Keratinocyte (primary cell): ENCODE data around the gene MZT2A. TPM values are rescaled to one million over a fixed set of nuclear protein-coding genes. Genes with fewer than 3 reads are reported as not detected.
"Not testable (repeated sequence)": the region's sequence is repeated elsewhere in the genome, so short reads cannot be mapped to it uniquely, and the experiment has no call there.

Experiments
- DNase-seq: peaks from one replicate; pipeline ENCODE4 v3.0.0-alpha.2; 2011; ENCODE audit warnings: low read depth, missing footprints, low spot score
- FAIRE-seq: peaks from 2 replicates; lab custom pipeline; 2011; peaks lifted over from hg19 to GRCh38; lab: Jason Lieb, UNC
- H2AFZ ChIP-seq: 2 replicates; pipeline ENCODE4 v1.6.0; 2012; ENCODE audit warnings: low read length, control low read depth, inconsistent platforms; ENCODE audit not compliant: control insufficient read depth
- H3K27ac ChIP-seq: 2 replicates; pipeline ENCODE4 v1.5.1; 2011; ENCODE audit warnings: low read length; ENCODE audit not compliant: control insufficient read depth, insufficient read depth
- H3K27me3 ChIP-seq: 3 replicates; pipeline ENCODE4 v1.6.0; 2011; ENCODE audit warnings: low read length; ENCODE audit not compliant: control insufficient read depth, insufficient read depth; ENCODE audit errors: extremely low read depth
- H3K36me3 ChIP-seq, 2 experiments: 2 replicates in 1 of 2; 3 replicates in 1 of 2; pipeline ENCODE4 v1.5.1; 2011; ENCODE audit warnings: low read length in 2 of 2, mild to moderate bottlenecking in 1 of 2; ENCODE audit not compliant: control insufficient read depth in 2 of 2, insufficient read depth in 2 of 2; ENCODE audit errors: extremely low read depth in 1 of 2
- H3K4me1 ChIP-seq: 3 replicates; pipeline ENCODE4 v1.5.1; 2011; ENCODE audit warnings: low read length; ENCODE audit not compliant: control insufficient read depth, insufficient read depth; ENCODE audit errors: extremely low read depth
- H3K4me2 ChIP-seq: 3 replicates; pipeline ENCODE4 v1.6.0; 2011; ENCODE audit warnings: low read depth, low read length; ENCODE audit not compliant: control insufficient read depth, insufficient read depth; ENCODE audit errors: extremely low read depth
- H3K4me3 ChIP-seq, 3 experiments: fragments of 200-600 bp in 1 of 3; sonication (generic) in 1 of 3; 2 replicates in 2 of 3; 3 replicates in 1 of 3; pipeline ENCODE4 v1.5.1; 2011 to 2016; ENCODE audit warnings: low read length in 3 of 3, mild to moderate bottlenecking in 3 of 3, control low read depth in 2 of 3, inconsistent platforms in 1 of 3, low read depth in 1 of 3, mixed read lengths in 1 of 3, mixed run types in 1 of 3, moderate library complexity in 1 of 3; ENCODE audit not compliant: control insufficient read depth in 2 of 3, insufficient read depth in 2 of 3; ENCODE audit errors: extremely low read depth in 1 of 3
- H3K79me2 ChIP-seq: 2 replicates; pipeline ENCODE4 v1.6.0; 2012; ENCODE audit warnings: low read length; ENCODE audit not compliant: control insufficient read depth, insufficient read depth
- H3K9ac ChIP-seq: 3 replicates; pipeline ENCODE4 v1.6.0; 2011; ENCODE audit warnings: low read length; ENCODE audit not compliant: control insufficient read depth, insufficient read depth; ENCODE audit errors: extremely low read depth
- H3K9me1 ChIP-seq: 3 replicates; pipeline ENCODE4 v1.6.0; 2011; ENCODE audit warnings: low read length; ENCODE audit not compliant: control insufficient read depth, insufficient read depth; ENCODE audit errors: extremely low read depth
- H3K9me3 ChIP-seq: 2 replicates; pipeline ENCODE4 v1.5.1; 2012; ENCODE audit warnings: low read depth, low read length; ENCODE audit not compliant: control insufficient read depth
- H4K20me1 ChIP-seq: 3 replicates; pipeline ENCODE4 v1.6.0; 2011; ENCODE audit warnings: low read length; ENCODE audit not compliant: control insufficient read depth, insufficient read depth; ENCODE audit errors: extremely low read depth
- EZH2 ChIP-seq: IDR thresholded peaks from one replicate; pipeline ENCODE4 v1.6.1; 2012; ENCODE audit warnings: inconsistent platforms, mild to moderate bottlenecking, low read length, moderate library complexity
- dilution Hi-C: fragments of 300-500 bp; cut with MboI; formaldehyde crosslinking; loops from one replicate; pipeline ENCODE4 v1.7.0; 2020; ENCODE audit warnings: low sequenced_read_pairs; ENCODE audit not compliant: extremely low pct_ligation_motif_present
- polyA plus RNA-seq, 5 experiments: library from polyadenylated mRNA; depleted of rRNA in 3 of 5; stranded (reverse) in 3 of 5; stranded (forward) in 1 of 5; unstranded in 1 of 5; fragments of >200 nt; gene quantifications; 1 replicate in 1 of 5; 2 replicates in 3 of 5; 3 replicates in 1 of 5; pipeline versions ENCODE4 v1.2.1 to v1.2.3, GENCODE V29; 2011 to 2012; ENCODE audit warnings: missing spikeins in 2 of 5, low read depth in 1 of 5, low replicate concordance in 1 of 5
- TF ChIP-seq, protein P1 (sequence below), 3 experiments: IDR thresholded peaks in 1 of 3; conservative IDR thresholded peaks in 1 of 3; optimal IDR thresholded peaks in 1 of 3; 2 replicates in 2 of 3; 3 replicates in 1 of 3; pipeline versions ENCODE3 to v1.5.1; 2011; ENCODE audit warnings: low read length in 3 of 3, mild to moderate bottlenecking in 3 of 3, moderate library complexity in 2 of 3, control low read depth in 1 of 3, inconsistent platforms in 1 of 3; ENCODE audit not compliant: insufficient read depth in 2 of 3; ENCODE audit errors: extremely low read depth in 1 of 3

The MZT2A gene
- polyA plus RNA-seq, 1 donor (not counting 4 experiments of a cell fraction or from before 2014, with no cell fraction given): 82.7 TPM

GRCh38 chr2:131535526-131535925, 43.3 kb upstream of the MZT2A start:
- no peak overlapping the region for H3K4me3 ChIP-seq
- H3K9me3 ChIP-seq: no peaks in the 10 kb centered on the region
- no peak overlapping the region for H3K4me2 ChIP-seq
- no peaks in the 10 kb centered on the region for H3K36me3 ChIP-seq
- DNase-seq: no peak
- no peaks in the 10 kb centered on the region for H3K27me3 ChIP-seq
- H3K9ac ChIP-seq: no peak overlapping the region
- TF ChIP-seq, protein P1, sequence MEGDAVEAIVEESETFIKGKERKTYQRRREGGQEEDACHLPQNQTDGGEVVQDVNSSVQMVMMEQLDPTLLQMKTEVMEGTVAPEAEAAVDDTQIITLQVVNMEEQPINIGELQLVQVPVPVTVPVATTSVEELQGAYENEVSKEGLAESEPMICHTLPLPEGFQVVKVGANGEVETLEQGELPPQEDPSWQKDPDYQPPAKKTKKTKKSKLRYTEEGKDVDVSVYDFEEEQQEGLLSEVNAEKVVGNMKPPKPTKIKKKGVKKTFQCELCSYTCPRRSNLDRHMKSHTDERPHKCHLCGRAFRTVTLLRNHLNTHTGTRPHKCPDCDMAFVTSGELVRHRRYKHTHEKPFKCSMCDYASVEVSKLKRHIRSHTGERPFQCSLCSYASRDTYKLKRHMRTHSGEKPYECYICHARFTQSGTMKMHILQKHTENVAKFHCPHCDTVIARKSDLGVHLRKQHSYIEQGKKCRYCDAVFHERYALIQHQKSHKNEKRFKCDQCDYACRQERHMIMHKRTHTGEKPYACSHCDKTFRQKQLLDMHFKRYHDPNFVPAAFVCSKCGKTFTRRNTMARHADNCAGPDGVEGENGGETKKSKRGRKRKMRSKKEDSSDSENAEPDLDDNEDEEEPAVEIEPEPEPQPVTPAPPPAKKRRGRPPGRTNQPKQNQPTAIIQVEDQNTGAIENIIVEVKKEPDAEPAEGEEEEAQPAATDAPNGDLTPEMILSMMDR (optimal IDR thresholded peaks at IDR 0.05 in 1 of 3, IDR thresholded peaks at IDR 0.05 in 1 of 3, conservative IDR thresholded peaks at IDR 0.05 in 1 of 3; ENCODE audit: extremely low read depth in 1 of 3, insufficient read depth in 2 of 3, low read length in 3 of 3): no peak
- TF ChIP-seq EZH2: no peak
- H3K4me1 ChIP-seq: no peaks in the 10 kb centered on the region
- no peaks in the 10 kb centered on the region for H3K79me2 ChIP-seq
- no peak overlapping the region for H3K27ac ChIP-seq
- H2AFZ ChIP-seq: no peak overlapping the region
- FAIRE-seq: no peak
- no peaks in the 10 kb centered on the region for H3K9me1 ChIP-seq
- no peaks in the 10 kb centered on the region for H4K20me1 ChIP-seq
- dilution Hi-C loops: no loop called here

DNA sequence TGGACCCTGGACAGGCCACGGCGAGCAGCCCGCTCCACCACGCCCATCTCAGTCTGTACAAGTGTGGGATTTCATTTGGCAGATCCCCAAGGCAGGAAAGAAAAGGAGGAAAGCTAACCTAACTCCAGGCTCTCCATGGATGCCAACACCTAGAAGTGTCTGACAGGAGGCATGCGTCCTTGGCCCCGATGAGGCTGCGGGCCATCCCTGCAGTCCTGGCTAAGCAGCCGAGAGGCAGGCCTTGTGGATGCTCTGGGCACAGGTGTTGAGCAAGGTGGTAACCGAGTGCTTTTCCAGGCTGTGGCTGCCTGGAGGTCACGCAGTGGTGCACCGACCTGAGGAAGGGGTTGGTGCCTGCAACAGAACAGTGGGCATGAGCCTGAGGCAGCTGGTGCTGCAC, 42.8 kb upstream of the MZT2A start:
- DNase-seq, H3K27me3 ChIP-seq, dilution Hi-C loops, H3K9ac ChIP-seq, H3K79me2 ChIP-seq, H3K9me1 ChIP-seq, H2AFZ ChIP-seq, H3K4me2 ChIP-seq, H3K27ac ChIP-seq, H3K4me3 ChIP-seq, H3K9me3 ChIP-seq, H3K36me3 ChIP-seq, H4K20me1 ChIP-seq, FAIRE-seq, H3K4me1 ChIP-seq: not testable (repeated sequence)

DNA sequence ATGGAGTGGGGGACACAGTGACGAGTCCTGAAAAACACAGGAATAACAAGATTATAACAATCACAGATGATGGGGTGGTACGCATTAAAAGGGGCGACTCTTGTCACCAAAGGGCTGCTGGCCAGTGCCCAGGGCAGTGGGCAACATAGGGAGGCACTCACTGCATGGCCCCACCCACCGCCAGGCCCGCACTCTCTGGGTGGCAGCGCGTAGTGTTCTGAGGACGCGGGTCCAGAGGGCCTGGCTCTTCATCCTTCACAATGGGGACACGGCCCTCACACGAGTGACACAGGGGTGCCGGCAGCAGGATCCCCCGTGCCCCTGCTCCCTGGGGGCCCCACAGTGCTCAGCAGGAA, 42.1 kb upstream of the MZT2A start:
- H3K4me3 ChIP-seq, H3K4me2 ChIP-seq, DNase-seq, H4K20me1 ChIP-seq, FAIRE-seq, H3K79me2 ChIP-seq, H3K36me3 ChIP-seq, H3K4me1 ChIP-seq, dilution Hi-C loops, H3K9me3 ChIP-seq, H3K27ac ChIP-seq, H3K27me3 ChIP-seq, H2AFZ ChIP-seq, H3K9me1 ChIP-seq, H3K9ac ChIP-seq: not testable (repeated sequence)

DNA sequence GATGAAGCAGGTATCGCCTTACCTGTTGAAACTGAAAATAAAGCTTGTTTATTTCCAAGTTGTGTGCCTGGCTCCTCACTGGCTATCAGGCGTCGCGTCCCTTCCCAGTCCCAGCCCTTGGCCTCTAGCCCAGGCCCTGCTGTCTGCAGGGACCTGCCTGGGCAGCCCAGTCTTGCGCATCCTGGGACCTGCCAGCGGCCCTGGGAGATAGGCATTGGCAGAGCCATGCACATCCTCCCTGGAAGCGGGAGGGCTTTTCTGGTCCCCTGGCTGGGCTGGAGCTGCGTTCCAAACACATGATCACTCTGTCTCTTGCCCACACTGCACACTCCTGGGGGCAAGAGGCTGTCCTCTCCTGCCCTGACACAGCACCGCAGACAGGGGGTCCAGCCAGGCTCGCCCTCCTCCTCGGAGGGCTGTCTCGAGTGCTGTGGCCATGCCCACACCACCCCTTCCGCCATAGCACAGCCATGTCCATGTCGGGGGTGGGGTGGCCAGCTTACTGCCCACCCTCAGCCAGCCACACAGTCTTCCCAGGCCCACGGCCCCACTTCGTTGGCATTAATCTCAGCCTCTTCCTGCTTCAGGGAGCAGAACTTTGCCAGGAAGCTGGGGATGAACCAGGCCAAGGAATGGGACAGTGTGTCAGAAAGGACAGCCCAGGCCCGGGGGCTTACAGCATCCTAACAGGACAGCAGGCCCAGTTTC, 41.6 kb upstream of the MZT2A start:
- H3K9me1 ChIP-seq, H3K27me3 ChIP-seq, H3K4me2 ChIP-seq, H4K20me1 ChIP-seq, FAIRE-seq, H3K9ac ChIP-seq, DNase-seq, dilution Hi-C loops, H3K36me3 ChIP-seq, H3K4me3 ChIP-seq, H3K9me3 ChIP-seq, H3K79me2 ChIP-seq, H2AFZ ChIP-seq, H3K4me1 ChIP-seq, H3K27ac ChIP-seq: not testable (repeated sequence)
